GM04504 (cell line): ENCODE results near the gene LMTK3.

Experiments
- DNase-seq: peaks from one replicate; pipeline ENCODE4 v3.0.0-alpha.2; 2012; ENCODE audit warnings: low read depth

The LMTK3 gene, protein sequence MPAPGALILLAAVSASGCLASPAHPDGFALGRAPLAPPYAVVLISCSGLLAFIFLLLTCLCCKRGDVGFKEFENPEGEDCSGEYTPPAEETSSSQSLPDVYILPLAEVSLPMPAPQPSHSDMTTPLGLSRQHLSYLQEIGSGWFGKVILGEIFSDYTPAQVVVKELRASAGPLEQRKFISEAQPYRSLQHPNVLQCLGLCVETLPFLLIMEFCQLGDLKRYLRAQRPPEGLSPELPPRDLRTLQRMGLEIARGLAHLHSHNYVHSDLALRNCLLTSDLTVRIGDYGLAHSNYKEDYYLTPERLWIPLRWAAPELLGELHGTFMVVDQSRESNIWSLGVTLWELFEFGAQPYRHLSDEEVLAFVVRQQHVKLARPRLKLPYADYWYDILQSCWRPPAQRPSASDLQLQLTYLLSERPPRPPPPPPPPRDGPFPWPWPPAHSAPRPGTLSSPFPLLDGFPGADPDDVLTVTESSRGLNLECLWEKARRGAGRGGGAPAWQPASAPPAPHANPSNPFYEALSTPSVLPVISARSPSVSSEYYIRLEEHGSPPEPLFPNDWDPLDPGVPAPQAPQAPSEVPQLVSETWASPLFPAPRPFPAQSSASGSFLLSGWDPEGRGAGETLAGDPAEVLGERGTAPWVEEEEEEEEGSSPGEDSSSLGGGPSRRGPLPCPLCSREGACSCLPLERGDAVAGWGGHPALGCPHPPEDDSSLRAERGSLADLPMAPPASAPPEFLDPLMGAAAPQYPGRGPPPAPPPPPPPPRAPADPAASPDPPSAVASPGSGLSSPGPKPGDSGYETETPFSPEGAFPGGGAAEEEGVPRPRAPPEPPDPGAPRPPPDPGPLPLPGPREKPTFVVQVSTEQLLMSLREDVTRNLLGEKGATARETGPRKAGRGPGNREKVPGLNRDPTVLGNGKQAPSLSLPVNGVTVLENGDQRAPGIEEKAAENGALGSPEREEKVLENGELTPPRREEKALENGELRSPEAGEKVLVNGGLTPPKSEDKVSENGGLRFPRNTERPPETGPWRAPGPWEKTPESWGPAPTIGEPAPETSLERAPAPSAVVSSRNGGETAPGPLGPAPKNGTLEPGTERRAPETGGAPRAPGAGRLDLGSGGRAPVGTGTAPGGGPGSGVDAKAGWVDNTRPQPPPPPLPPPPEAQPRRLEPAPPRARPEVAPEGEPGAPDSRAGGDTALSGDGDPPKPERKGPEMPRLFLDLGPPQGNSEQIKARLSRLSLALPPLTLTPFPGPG (N-terminal part only)

DNA sequence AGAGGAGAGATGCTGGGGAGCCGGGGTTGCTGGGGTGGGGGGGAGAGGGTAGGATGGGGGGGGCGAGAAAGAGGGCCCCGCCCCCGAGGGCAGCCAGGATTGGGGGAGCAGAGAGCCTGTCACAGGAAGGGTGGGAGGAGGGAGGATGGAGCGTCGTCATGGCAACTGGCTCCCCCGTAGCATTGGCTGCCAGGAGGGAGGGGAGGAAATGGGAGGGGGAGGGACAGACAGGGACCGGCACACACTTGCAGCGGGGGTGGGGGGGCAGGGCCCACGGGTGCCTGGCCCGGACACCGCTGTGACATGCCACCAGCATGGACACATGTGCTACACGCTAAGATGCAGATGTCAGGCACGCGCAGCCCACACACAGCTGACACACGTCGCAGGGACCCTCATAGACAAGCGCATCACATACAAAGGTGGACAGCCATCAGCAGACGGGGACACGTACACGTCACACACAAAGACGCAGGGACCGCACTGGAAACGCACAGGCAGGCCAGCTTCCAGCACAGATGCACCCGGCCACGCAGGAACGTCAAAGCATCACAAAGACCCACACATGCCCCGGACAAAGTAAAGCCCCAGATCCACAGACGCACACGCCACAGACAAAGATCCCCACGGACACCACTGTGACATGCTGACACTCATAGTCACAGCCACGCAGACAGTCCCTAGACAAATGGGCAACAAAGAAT is at the start of gene LMTK3:
Gene LMTK3 (minus strand): TSS at position 36 of the 704 bp plus-strand sequence. CDS start 259 bp downstream, outside the sequence.
- no peak for DNase-seq

DNA sequence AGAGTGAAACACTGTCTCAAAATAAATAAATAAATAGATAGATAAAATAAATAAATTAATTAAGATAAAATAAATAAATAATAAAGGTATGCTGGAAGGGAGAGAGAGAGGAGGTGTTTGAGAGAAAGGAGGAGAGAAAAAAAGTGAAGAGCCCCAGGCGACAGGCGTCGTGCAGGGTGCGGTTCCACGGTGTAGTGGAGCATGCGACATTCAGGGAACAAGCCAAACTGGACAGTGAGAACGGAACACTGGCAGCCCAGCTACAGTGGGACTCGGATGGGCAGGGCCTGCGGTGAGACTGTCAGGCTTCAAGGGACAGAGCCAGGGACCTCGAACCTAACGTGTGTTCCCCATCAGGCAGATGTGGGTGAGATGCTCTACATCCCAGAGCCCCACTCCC is 49.8 kb upstream of the LMTK3 start:
- no peak for DNase-seq

DNA sequence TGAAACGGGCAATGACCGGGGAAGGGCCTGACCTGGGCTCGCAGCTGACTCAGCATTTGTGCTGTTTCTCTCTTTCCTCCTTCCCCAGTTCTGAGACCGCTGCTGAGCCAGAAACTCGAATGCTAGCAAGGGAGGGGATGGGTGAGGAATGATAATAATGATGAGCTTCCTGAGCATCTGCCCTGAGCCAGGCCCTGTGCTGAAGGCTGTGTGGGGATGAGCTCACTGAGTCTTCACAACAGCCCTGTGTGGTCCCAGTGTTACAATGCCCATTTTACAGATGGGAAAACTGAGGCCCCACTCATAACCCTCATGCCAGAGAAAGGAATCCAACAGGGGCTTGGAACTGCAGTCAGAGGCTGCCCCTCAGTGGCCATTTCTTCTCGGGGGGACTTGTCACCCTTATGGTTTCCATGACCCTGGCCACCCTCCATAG is 48.5 kb upstream of the LMTK3 start:
- DNase-seq = no peak

DNA sequence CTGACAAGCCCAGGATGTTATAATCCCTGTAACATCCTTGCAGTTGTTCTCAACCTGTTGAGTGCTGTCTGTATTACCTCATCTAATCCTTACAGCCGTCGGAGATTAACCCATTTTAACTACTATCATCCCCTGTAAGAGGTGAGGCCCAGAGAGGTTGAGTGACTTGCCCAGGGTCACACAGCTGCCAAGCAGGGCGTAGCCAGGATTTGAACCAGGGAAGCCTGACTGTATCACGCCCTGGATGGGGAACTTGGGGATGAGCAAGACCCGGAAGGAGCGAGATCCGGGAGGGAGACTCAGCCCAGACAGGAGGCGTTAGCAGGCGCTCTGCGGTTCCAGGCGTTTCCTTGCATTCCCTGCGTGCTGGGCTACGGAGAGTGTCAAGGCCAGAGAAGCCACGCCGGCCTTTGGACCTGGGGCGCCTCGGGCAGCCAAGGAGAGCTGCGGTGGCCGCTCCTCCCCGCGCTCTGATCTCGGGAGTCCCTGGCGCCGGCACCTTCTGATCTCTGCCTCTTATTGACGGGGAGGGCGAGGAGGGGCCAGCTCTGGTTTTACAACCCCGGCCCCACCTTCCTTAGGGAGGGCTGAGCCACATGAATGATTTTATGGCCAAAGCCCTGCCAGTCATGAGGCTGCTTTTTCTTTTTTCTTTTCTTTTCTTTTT is 46.5 kb upstream of the LMTK3 start:
- no peak for DNase-seq

DNA sequence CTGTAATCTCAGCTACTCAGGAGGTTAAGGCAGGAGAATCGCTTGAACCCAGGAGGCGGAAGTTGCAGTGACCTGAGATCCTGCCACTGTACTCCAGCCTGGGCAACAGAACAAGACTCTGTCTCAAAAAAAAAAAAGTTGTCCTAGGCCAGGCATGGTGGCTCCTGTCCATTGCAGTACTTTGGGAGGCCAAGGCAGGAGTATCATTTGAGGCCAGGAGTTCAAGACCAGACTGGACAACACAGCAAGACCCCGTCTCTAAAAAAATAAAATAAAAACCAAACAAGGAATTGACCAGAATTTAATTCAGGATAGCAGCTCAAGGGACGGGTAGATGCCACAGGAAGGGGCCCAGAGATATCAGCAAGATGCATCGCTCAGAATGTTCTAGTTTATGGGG is 45.2 kb upstream of the LMTK3 start:
- no peak for DNase-seq

DNA sequence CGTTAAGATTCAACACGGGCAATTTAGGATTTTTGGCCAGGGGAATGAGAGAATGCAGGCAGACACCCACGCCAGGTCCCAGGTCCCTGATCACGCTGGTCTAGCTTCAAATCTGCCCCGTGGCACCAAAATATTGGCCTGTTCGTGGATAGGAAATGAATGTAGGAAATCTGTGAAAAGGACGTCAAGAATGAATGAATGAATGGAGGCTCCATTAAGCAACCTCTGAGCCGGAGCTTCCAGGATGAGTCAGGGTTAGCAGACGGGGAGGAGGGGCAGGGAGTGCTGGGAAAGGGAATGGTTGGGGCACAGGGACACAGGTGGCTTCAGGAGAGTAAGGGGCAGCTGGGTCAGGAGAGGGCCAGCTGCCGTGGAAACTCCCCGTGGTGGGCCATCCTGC is 44.5 kb upstream of the LMTK3 start:
- DNase-seq = no peak

DNA sequence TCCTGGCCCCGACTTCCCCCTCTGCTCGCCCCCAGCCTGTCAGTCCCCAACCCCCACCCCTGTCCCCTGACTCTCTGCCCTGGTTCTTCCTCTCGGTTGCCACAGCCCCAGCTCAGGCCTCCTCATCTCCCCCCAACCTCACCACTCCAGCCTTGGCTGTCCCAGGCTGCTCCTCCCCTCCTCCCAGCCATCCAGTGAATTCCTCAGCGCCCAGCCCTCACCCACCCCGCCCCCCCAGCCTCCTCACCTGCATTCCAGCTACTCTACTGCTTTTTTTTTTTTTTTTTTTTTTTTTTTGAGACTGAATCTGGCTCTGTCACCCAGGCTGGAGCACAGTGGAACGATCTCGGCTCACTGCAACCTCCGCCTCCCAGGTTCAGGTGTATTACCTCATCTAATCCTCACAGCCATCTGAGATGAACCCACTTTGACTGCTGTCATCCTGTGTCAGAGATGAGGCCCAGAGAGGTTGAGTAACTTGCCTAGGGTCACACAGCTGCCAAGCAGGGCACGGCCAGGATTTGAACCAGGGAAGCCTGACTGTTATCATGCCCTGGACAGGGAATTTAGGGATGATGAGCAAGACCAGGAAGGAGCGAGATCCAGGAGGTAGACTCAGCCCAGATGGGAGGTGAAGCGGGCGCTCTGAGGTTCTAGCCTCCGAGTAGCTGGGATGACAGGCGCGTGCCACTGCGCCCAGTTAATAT is 42.9 kb upstream of the LMTK3 start:
- no peak for DNase-seq

DNA sequence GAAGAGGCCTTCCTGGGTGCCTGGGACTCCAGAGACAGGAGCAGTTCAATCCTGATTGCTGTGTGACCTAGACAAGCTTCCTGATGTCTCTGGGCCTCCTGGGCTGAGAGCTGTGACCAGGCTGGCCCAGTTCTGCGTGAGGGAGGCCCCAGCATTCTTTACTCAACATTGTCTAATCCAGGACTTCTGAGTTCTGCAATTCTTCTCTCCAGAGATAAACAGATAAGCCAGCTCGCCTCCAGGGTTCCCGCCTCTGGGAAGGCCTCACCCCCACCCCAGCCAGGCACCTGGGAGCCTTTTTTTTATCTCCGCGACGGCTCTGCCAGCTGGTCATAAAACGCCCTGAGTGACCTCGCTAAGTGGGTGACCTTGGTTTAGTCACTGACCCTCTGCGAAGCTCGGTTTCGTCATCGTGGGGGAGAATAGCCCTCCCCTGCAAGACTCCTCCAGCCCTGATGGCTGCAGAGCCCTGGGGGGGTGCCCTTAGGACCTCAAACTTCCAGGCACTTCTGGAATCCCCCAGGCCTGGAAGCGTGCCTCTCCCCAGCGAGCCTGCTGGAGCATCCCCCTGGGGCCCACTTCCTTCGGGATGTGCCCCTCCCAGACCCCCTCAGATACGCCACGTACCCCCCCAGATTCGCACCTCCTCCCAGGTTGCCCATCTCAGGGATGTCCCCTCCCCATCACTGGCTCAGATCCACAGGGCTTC is 42.2 kb upstream of the LMTK3 start:
- DNase-seq = no peak

DNA sequence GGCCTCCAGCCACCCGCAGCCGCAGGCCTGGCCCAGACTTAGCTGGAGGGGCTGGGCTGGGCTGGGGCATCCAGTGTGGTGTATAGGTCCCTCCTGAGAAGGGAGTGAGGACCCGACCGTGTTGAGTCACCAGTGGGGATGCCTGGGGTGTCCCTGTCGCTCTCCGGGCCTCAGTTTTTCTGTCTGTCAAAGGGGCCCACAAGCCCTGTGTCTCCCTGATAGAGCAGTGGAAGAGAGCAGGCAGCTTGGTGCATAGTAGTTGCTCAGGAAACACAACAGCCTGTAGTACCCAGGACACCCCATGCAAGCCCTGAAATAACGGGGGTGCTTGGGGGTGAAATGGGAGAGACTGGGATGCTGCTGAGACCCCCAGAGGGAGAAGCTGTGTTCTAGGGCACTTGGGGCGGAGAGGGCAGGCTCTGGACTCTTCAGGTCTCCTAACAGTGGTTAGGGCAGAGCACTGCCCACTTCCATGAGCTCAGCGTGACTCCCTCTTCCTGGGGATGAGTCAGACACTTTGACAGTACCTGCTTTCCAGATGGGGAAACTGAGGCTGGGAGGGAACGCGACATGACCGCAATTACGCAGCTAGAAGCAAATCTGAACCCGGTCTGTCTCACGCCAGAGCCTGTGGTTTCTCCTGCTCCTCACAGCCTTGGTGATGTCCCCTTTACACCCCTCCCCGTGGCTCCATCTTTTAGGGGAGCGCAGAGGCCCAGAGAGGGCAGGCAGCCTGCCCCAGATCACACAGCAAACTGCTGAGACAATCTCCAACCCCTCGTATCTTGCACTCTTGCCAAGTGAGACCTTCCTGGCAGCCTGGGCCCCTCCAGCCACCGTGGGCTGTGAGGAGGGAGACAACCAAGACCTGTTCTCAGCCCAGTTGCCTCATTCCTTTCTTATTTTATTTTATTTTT is 41.0 kb upstream of the LMTK3 start:
- no peak for DNase-seq

DNA sequence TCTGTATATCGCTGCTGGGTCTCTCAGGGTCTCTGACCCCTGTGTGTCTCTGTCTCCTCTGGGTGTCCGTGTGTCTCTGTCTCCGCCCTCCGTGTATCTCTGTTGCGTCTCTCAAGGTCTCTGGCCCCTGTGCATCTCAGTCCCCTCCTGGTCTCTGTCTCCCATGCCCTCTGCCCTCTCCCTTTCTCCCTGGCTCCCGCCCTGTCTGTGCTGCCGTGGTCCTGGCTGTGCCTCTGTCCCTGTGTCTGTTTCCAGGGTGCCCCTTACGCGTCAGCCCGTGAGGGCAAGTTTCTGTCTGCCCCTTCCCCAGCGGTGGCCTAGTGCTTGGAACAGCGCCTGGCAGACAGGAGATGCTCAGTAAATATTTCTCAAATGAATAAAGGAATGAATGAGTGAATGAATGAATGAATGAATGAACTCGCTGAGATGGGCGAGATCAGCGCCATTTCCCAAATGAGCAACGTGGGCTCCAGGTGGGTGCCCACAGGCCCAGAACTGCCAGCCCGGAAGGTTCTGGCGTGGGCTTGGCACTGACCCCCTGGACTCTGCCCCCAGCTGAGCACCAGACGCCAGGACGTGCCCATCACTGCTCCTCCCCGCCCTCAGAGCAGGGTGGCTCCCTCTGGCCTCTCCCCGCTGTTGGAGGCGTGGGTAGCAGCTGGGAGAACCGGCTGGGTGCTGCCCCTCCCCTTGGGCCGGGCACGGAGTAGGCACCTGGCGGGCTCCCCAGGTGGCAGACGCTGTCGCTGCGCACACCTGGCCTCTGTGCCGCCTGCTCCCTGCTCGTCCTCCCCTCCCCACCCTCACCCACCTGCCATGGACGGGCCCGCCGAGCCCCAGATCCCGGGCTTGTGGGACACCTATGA is 40.0 kb upstream of the LMTK3 start, which contains the start of gene SULT2B1:
Gene SULT2B1 (plus strand): TSS at position 736 of the 866 bp plus-strand sequence. CDS start 81 bp downstream, at position 817.
- no peak for DNase-seq

DNA sequence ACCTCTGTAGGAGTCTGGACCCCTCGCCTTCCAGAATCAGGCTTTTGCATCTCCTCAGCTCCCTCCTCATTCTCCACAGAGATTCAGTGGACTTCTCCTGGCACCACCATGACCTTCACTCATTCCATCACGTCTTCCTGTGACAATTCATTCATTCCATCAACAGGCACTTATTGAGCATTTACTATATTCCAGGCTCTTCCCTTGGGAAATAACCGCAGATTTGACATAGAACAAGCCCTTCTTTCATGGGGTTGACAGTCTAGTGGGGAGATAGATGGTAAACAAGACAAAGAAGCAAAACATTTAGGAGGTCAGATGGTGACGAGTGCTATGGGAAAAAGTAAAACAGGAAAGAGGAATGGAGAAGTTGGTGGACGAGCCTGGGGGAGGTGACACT is 37.7 kb upstream of the LMTK3 start:
- DNase-seq = no peak

DNA sequence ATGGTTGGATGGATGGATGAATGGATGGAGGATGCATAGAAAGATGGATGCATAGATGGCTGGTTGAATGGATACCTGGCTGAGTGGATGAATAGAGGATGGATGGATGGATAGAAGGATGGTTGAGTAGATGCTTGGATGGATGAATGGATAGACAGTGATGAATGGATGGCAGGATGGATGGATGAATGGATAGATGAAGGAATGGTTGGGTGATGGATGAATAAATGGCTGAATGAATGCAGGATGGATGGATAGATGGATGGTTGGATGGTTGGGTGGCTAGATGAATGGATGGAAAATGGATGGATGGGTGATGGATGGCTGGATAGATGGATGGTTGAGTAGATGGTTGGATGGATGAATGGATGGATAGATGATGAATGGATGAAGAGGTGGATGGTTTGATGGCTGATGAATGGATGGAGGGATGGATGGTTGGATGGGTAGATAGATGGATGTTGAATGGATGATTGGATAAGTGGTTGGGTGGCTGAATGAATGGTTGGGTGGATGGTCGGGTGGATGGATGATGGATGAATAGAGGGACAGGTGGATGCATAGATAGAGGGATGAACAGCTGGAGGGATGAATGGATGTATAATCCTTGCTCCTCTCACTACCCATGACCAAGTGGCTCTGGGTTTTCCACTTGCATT is 36.7 kb upstream of the LMTK3 start:
- no peak for DNase-seq

DNA sequence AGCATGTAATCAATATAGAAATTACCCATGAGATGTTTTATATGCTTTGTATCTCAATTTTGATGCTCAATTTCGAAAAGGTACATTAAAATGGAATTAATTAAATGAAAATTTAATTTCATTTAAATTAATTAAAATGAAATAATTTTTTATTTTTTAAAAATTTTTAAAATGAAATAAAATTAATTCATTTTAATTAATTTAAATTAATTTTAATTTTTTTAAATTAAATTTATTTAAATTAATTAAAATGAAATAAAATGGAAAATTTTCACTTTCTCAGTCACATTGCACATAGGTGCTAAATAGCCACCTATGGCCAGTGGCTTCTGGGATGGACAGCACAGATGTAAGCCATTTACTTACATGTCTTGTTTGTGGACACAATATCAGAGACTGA is 36.1 kb upstream of the LMTK3 start:
- DNase-seq = no peak

DNA sequence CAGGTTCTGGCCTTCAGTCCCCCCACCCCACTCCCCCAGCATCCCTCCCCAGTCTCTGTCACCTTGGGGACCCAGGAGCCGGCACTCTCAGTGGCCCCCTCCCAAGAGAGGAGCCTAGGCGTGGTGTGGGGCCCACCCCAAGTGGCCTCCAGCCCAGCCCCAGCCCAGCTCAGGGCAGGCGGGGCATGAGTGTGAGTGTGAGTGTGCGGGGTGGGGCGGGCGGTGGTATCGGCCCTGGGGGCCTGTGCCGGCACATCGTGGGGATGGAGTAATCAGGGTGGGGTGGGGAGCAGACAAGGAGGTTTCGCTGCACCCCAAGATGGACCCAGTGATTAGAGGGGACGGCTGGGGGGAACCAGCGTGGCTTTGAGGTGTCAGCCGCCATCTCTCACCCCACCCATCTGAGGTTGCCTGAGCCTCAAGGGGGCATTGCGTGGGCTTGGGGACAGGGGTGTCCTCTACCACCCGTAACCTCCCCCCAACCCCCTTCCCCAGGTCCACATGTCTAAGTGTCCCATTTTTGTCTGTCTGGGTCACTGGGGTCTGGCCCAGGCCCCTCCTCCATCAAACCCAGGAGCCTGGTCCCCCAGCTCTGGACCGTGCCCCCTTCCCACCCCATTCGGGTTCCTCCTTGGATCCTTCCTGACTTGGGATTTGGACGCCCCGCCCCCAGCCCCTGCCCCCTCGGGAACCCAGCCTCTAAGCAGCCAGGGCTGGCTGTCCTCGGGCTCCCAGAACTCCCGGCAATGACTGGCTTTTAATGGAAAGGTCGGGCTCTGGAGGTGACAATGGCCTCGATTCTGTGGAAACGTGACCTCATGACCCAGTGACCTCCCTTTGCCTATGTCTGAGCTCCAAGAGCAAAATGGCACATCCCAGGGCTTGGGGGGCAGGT is 33.5 kb upstream of the LMTK3 start:
- no peak for DNase-seq

DNA sequence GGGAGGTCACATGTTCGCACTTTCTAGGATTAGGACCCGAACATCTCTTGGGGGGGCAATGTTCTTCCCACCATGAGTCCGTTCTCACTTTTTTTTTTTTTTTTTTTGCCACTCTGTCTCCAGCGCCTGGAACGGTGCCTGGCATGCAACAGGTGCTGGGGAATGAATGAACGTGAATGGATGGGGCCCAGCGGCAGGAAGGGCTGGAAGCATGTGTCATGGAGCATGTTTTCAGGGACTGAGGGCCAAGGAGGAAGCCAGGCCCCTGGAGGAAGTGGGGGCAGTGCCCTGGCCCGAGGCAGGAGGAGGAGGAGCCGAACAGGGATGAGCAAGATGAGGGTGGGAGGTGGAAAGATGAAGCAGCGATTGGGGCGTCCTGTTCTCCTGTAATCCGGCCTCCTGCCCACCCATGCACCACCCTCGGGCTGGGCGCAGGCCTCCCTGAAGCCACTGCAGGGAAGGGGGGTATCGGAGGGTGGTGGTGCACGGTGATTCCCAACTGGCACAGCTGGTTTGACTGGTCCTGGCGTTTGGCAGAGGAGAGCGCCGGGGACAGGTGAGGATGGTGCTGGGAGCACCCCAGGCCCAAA is 31.6 kb upstream of the LMTK3 start:
- no peak for DNase-seq

DNA sequence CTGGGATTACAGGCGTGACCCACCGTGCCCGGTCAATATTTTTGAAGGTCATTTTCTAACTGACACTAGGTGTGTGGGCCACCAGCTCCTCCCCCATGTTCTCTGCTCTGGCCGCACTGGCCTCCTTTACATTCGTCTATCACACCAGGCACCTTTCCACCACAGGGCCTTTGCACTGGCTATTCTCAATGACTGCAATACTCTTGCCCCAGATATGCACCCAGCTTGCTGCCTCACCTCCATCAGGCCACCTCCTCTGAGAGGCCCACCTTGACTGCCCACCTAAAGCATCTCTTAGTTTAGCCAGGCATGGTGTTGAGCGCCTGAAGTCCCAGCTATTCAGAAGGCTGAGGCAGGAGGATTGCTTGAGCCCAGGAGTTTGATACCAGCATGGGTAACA is 30.2 kb upstream of the LMTK3 start:
- DNase-seq = no peak
